Activated T-cell treated with anti-CD3 and anti-CD28 coated beads for 4 hours (primary cell): Measurements from ENCODE around the gene DUOXA2.
"Not testable (repeated sequence)": the region's sequence is repeated elsewhere in the genome, so short reads cannot be mapped to it uniquely, and the experiment has no call there.

Experiments used
- DNase-seq: peaks from one replicate; pipeline ENCODE4 v3.0.0-alpha.2; 2020

Gene DUOXA2

GRCh38 chr15:45118131-45118588 lies 4.0 kb downstream of the DUOXA2 start:
- peak; percentile 77 for DNase-seq

- DNase-seq: no peak
These were observed 4.9 kb downstream of the DUOXA2 start for GRCh38 chr15:45118996-45119395.

GRCh38 chr15:45120081-45120972 lies 6.2 kb downstream of the DUOXA2 start:
- DNase-seq: no peak

GRCh38 chr15:45121020-45121419 lies 6.9 kb downstream of the DUOXA2 start:
- no peak for DNase-seq

- no peak for DNase-seq
These were observed 7.7 kb downstream of the DUOXA2 start for GRCh38 chr15:45121706-45122417.

GRCh38 chr15:45122719-45123118 lies 8.6 kb downstream of the DUOXA2 start:
- no peak for DNase-seq

GRCh38 chr15:45123397-45123796 lies 9.3 kb downstream of the DUOXA2 start:
- DNase-seq: no peak

GRCh38 chr15:45126535-45127158 lies 12.5 kb downstream of the DUOXA2 start:
- DNase-seq: peak; percentile 35

GRCh38 chr15:45128971-45129639 lies 15.0 kb downstream of the DUOXA2 start:
- no peak for DNase-seq

GRCh38 chr15:45129651-45130129 lies 15.6 kb downstream of the DUOXA2 start, which contains the start of the genes DUOX1 and DUOXA1:
TSS of gene DUOX1 (plus strand) at chr15:45129994. CDS start at chr15:45131967, 1,973 bp downstream.
TSS of gene DUOXA1 (minus strand) at chr15:45129879. CDS start at chr15:45123014, 6,865 bp downstream.
- no peak for DNase-seq

- DNase-seq: no peak
These were observed 16.3 kb downstream of the DUOXA2 start for GRCh38 chr15:45130291-45131000.

- no peak for DNase-seq
These were observed 17.4 kb downstream of the DUOXA2 start for GRCh38 chr15:45131510-45131909.

GRCh38 chr15:45132844-45133560 lies 18.9 kb downstream of the DUOXA2 start:
- no peak for DNase-seq

GRCh38 chr15:45133561-45133920 lies 19.4 kb downstream of the DUOXA2 start:
- no peak for DNase-seq

GRCh38 chr15:45134046-45134445 lies 19.9 kb downstream of the DUOXA2 start:
- no peak for DNase-seq

- no peak for DNase-seq
These were observed 20.8 kb downstream of the DUOXA2 start for GRCh38 chr15:45134682-45135604.

- not testable (repeated sequence) for DNase-seq
These were observed 21.7 kb downstream of the DUOXA2 start for GRCh38 chr15:45135705-45136377.

GRCh38 chr15:45136378-45136764 lies 22.2 kb downstream of the DUOXA2 start:
- no peak for DNase-seq

- DNase-seq: no peak
These were observed 23.6 kb downstream of the DUOXA2 start for GRCh38 chr15:45137703-45138102.
